Transverse colon (tissue), 4 donors: ENCODE measurements around the gene S100A9. TPM values are rescaled to one million over a fixed set of nuclear protein-coding genes. Genes with fewer than 3 reads are reported as not detected.

Experiments used
- DNase-seq: peaks from one replicate; pipeline ENCODE4 v3.0.0-alpha.2; 2019
- H3K27ac ChIP-seq, 4 donors: fragments of 200-600 bp; sonication (generic); 2 replicates each; pipeline ENCODE4 v1.5.1; 2016 to 2018; ENCODE audit warnings: inconsistent platforms in 4 of 4
- H3K27me3 ChIP-seq: fragments of 200-600 bp; sonication (generic); 2 replicates; pipeline ENCODE4 v1.5.1; 2017; ENCODE audit warnings: inconsistent platforms
- H3K36me3 ChIP-seq, 4 donors: fragments of 200-600 bp; sonication (generic); 2 replicates each; pipeline ENCODE4 v1.5.1; 2017 to 2019; ENCODE audit warnings: inconsistent platforms in 4 of 4
- H3K4me1 ChIP-seq, 4 donors: fragments of 200-600 bp; sonication (generic); 2 replicates each; pipeline ENCODE4 v1.5.1; 2017 to 2020; ENCODE audit warnings: inconsistent platforms in 4 of 4
- H3K4me3 ChIP-seq, 4 donors: fragments of 200-600 bp; sonication (generic); 1 replicate in 1 of 4; 2 replicates in 3 of 4; pipeline versions ENCODE4 v1.5.1 to v1.6.1; 2017 to 2019; ENCODE audit warnings: inconsistent platforms in 4 of 4
- H3K9me3 ChIP-seq, 2 donors: fragments of 200-600 bp; sonication (generic); 2 replicates each; pipeline ENCODE4 v1.5.1; 2017 to 2019; ENCODE audit warnings: inconsistent platforms in 2 of 2
- CTCF ChIP-seq, 5 experiments: fragments of 200-600 bp in 3 of 5; fragments of 450-650 bp in 2 of 5; sonication (generic) in 3 of 5; IDR thresholded peaks; 1 replicate in 2 of 5; 2 replicates in 3 of 5; pipeline ENCODE4 v1.5.1; 2016 to 2017; ENCODE audit warnings: antibody characterized with exemption in 5 of 5, inconsistent platforms in 3 of 5, mild to moderate bottlenecking in 2 of 5, moderate library complexity in 1 of 5
- EP300 ChIP-seq: sonication (generic); formaldehyde crosslinking; IDR thresholded peaks from one replicate; pipeline ENCODE4 v1.6.1; 2017; ENCODE audit warnings: antibody characterized with exemption, low read depth
- POLR2A ChIP-seq: fragments of 450-650 bp; IDR thresholded peaks from one replicate; pipeline ENCODE4 v1.6.1; 2016; ENCODE audit warnings: antibody characterized with exemption, mild to moderate bottlenecking, moderate library complexity
- POLR2AphosphoS5 ChIP-seq, 3 donors: sonication (generic); formaldehyde crosslinking; IDR thresholded peaks; one replicate each; pipeline ENCODE4 v1.6.1; 2016; ENCODE audit warnings: antibody characterized with exemption in 3 of 3
- WGBS, 2 donors: methylation state at CpG; one replicate each; pipeline ENCODE4 v1.1.5; 2018; ENCODE audit warnings: low coverage in 1 of 2; 5-methylcytosine and 5-hydroxymethylcytosine counted together
- in situ Hi-C, 4 donors: fragments of 200-750 bp; cut with MboI; loops; one replicate each; pipeline versions ENCODE4 v1.15.0 to v1.15.1; 2017; ENCODE audit warnings: low sequenced_read_pairs in 3 of 4, low pct_ligation_motif_present in 1 of 4, low pct_unique_long_range_greater_than_20kb in 1 of 4
- intact Hi-C: fragments of 100-400 bp; cut with DNase I; formaldehyde crosslinking; loops from one replicate; pipeline ENCODE4 v1.15.1; 2023; ENCODE audit warnings: low total_unique reads
- total RNA-seq, 4 donors: library from RNA; depleted of rRNA; stranded (reverse); fragments of >200 nt; gene quantifications; one replicate each; pipeline ENCODE4 v1.1.0, GENCODE V29; 2016

Gene S100A9
- total RNA-seq, 4 donors from 2014 or later, result 24.0 to 99.0 (median 34.3) TPM

- no peak for TF ChIP-seq EP300
- TF ChIP-seq CTCF (IDR thresholded peaks at IDR 0.05), result peak; percentile 86 to 95 (median 88)
- Histone ChIP-seq H3K4me3 (no peak overlapping the region), H3K27ac (no peak overlapping the region), H3K9me3 (no peaks in the 10 kb centered on the region), H3K4me1 (no peaks in the 10 kb centered on the region), H3K36me3 (no peaks in the 10 kb centered on the region), H3K27me3 (peaks cover 33% of the 10 kb centered on the region)
- 0 to 1% methylated on average over 4 of the region's 4 CpGs for WGBS, 2 donors
- intact Hi-C loops (loop anchor here (5.0 kb wide), 1 partner anchor 145 kb away; no protein-coding TSS in a partner anchor), in situ Hi-C loops (loop anchor here in 2 of 4 donors (5.0 to 25.0 kb wide), 3 partner anchors 130 to 235 kb away; no protein-coding TSS in a partner anchor)
- peak; percentile 66 for DNase-seq
Measured at GRCh38 chr1:153352523-153352922, 5.1 kb upstream of the S100A9 start.

- intact Hi-C loops (loop anchor here (5.0 kb wide), 1 partner anchor 144 kb away; no protein-coding TSS in a partner anchor), in situ Hi-C loops (loop anchor here in 2 of 4 donors (5.0 to 25.0 kb wide), 3 partner anchors 129 to 234 kb away; no protein-coding TSS in a partner anchor)
- WGBS, 2 donors, result 74 to 85% methylated on average over 3 to 7 of the region's 7 CpGs
- DNase-seq, result no peak
- Histone ChIP-seq H3K4me3 (no peak overlapping the region), H3K4me1 (peaks cover 0 to 4% (median 0%) of the 10 kb centered on the region in 4 donors), H3K9me3 (no peaks in the 10 kb centered on the region), H3K36me3 (no peaks in the 10 kb centered on the region), H3K27me3 (peaks cover 28% of the 10 kb centered on the region), H3K27ac (no peak overlapping the region)
- peak in 1 of 5 experiments; percentile 5 for TF ChIP-seq CTCF (IDR thresholded peaks at IDR 0.05)
- TF ChIP-seq EP300, result no peak
Measured at GRCh38 chr1:153353226-153353947, 4.3 kb upstream of the S100A9 start.

- peaks cover 0 to 4% (median 0%) of the 10 kb centered on the region in 4 donors for H3K4me1 ChIP-seq
- TF ChIP-seq CTCF (IDR thresholded peaks at IDR 0.05), result no peak
- TF ChIP-seq POLR2A, result no peak
- no peak for TF ChIP-seq POLR2AphosphoS5 (IDR thresholded peaks at IDR 0.05)
- TF ChIP-seq EP300, result no peak
- H3K27ac ChIP-seq, result no peak overlapping the region
- intact Hi-C loops, result loop anchor here (5.0 kb wide), 1 partner anchor 143 kb away; no protein-coding TSS in a partner anchor
- WGBS, 2 donors, result 20 to 44% methylated on average over 1 to 5 of the region's 8 CpGs
- DNase-seq, result no peak
- H3K9me3 ChIP-seq, result no peaks in the 10 kb centered on the region
- in situ Hi-C loops, result loop anchor here in 2 of 4 donors (5.0 to 25.0 kb wide), 3 partner anchors 128 to 233 kb away; no protein-coding TSS in a partner anchor
- no peak overlapping the region for H3K4me3 ChIP-seq
- H3K27me3 ChIP-seq, result peaks cover 22% of the 10 kb centered on the region
- H3K36me3 ChIP-seq, result no peaks in the 10 kb centered on the region
Measured at GRCh38 chr1:153354515-153355193, 3.0 kb upstream of the S100A9 start.

- peak; percentile 59 for DNase-seq
- Histone ChIP-seq H3K9me3 (no peaks in the 10 kb centered on the region), H3K4me1 (peaks cover 0 to 4% (median 0%) of the 10 kb centered on the region in 4 donors), H3K4me3 (no peak overlapping the region), H3K36me3 (no peaks in the 10 kb centered on the region), H3K27me3 (peaks cover 22% of the 10 kb centered on the region), H3K27ac (no peak overlapping the region)
- intact Hi-C loops, result no loop called here
- in situ Hi-C loops, result loop anchor here in 1 of 4 donors (25.0 kb wide), 1 partner anchor 232 kb away; no protein-coding TSS in a partner anchor
- WGBS, 2 donors, result 38 to 58% methylated on average over 3 to 10 of the region's 10 CpGs
- no peak for TF ChIP-seq POLR2AphosphoS5 (IDR thresholded peaks at IDR 0.05)
- TF ChIP-seq CTCF (IDR thresholded peaks at IDR 0.05), result peak in 2 of 5 experiments; percentile 21 to 26
- no peak for TF ChIP-seq EP300
- TF ChIP-seq POLR2A, result no peak
Measured at GRCh38 chr1:153355445-153356071, 2.1 kb upstream of the S100A9 start.
